GM21515 (cell line): ENCODE data around the gene NRF1.

Experiments
- ATAC-seq: cut with Tn5 transposase; IDR thresholded peaks from one replicate; pipeline ENCODE4 v1.9.1; 2021; ENCODE audit not compliant: unreplicated experiment

The NRF1 gene

GRCh38 chr7:129796186-129796775, 184.8 kb downstream of the NRF1 start:
- no peak for ATAC-seq

- ATAC-seq, result no peak
These were observed 185.8 kb downstream of the NRF1 start for GRCh38 chr7:129797214-129797789.

- ATAC-seq, result no peak
These were observed 187.3 kb downstream of the NRF1 start for GRCh38 chr7:129798616-129799349.

- ATAC-seq, result no peak
These were observed 187.9 kb downstream of the NRF1 start for GRCh38 chr7:129799350-129799955.

- no peak for ATAC-seq
These were observed 189.4 kb downstream of the NRF1 start for GRCh38 chr7:129800901-129801300.

- ATAC-seq, result no peak
These were observed 190.4 kb downstream of the NRF1 start for GRCh38 chr7:129801882-129802281.

GRCh38 chr7:129803546-129804081, 192.1 kb downstream of the NRF1 start:
- ATAC-seq, result no peak

GRCh38 chr7:129804111-129804889, 192.8 kb downstream of the NRF1 start:
- no peak for ATAC-seq

- ATAC-seq, result no peak
These were observed 193.6 kb downstream of the NRF1 start for GRCh38 chr7:129804890-129805719.
